ENCODE results near the gene PPFIA3.

GRCh38 chr19:49092686-49093085 lies 26.7 kb upstream of the PPFIA3 start:
- TF ChIP-seq CTCF (IDR thresholded peaks at IDR 0.05) = no peak
- no peak for TF ChIP-seq POLR2A (IDR thresholded peaks at IDR 0.05)

Data from esophagus squamous epithelium (tissue), 4 donors.